OCI-LY1 (cell line): ENCODE measurements around the gene AKT1S1.

ENCODE experiments used
- H2AFZ ChIP-seq: fragments of 200-600 bp; sonication (generic), shearing (Covaris generic); 2 replicates; pipeline ENCODE4 v1.6.0; 2014; ENCODE audit warnings: antibody characterized with exemption, mild to moderate bottlenecking, low read length
- H3F3A ChIP-seq: fragments of 200-600 bp; sonication (generic), shearing (Covaris generic); 2 replicates; pipeline ENCODE4 v1.6.0; 2014; ENCODE audit warnings: mild to moderate bottlenecking, antibody characterized with exemption, low read length, moderate library complexity; ENCODE audit not compliant: insufficient read depth
- H3K27ac ChIP-seq: fragments of 200-600 bp; sonication (generic); 2 replicates; pipeline ENCODE4 v1.5.1; 2014; ENCODE audit warnings: low read length, mixed run types, mild to moderate bottlenecking, low read depth; ENCODE audit not compliant: poor library complexity, severe bottlenecking
- H3K27me3 ChIP-seq: fragments of 200-600 bp; sonication (generic); 2 replicates; pipeline ENCODE4 v1.6.0; 2014; ENCODE audit warnings: antibody characterized with exemption, mild to moderate bottlenecking, low read length, moderate library complexity; ENCODE audit not compliant: insufficient read depth
- H3K36me3 ChIP-seq: fragments of 200-600 bp; sonication (generic); 2 replicates; pipeline ENCODE4 v1.6.1; 2014; ENCODE audit warnings: mild to moderate bottlenecking, antibody characterized with exemption, low read length, moderate library complexity, mixed read lengths; ENCODE audit not compliant: insufficient read depth
- H3K4me1 ChIP-seq: fragments of 200-600 bp; sonication (generic); 2 replicates; pipeline ENCODE4 v1.5.1; 2014; ENCODE audit warnings: mild to moderate bottlenecking, low read length, moderate library complexity; ENCODE audit not compliant: insufficient read depth, severe bottlenecking
- H3K4me2 ChIP-seq: fragments of 200-600 bp; sonication (generic), shearing (Covaris generic); 2 replicates; pipeline ENCODE4 v1.6.1; 2014; ENCODE audit warnings: low read length
- H3K4me3 ChIP-seq: fragments of 200-600 bp; sonication (generic); 2 replicates; pipeline ENCODE4 v1.5.1; 2014; ENCODE audit warnings: low read length, low read depth, mild to moderate bottlenecking, mixed read lengths; ENCODE audit not compliant: poor library complexity, severe bottlenecking
- H3K79me2 ChIP-seq: fragments of 200-600 bp; shearing (Covaris generic); 2 replicates; pipeline ENCODE4 v1.6.1; 2016; ENCODE audit warnings: mixed run types, low read length, mixed read lengths; ENCODE audit not compliant: insufficient read depth
- H3K9ac ChIP-seq: fragments of 200-600 bp; sonication (generic), shearing (Covaris generic); 2 replicates; pipeline ENCODE4 v1.6.1; 2014; ENCODE audit warnings: mild to moderate bottlenecking, low read length, mixed read lengths
- H3K9me2 ChIP-seq: fragments of 200-600 bp; sonication (generic), shearing (Covaris generic); 2 replicates; pipeline ENCODE4 v1.6.1; 2014; ENCODE audit warnings: low read depth, mild to moderate bottlenecking, low read length, mixed read lengths
- H3K9me3 ChIP-seq: fragments of 200-600 bp; shearing (Covaris generic); 2 replicates; pipeline ENCODE4 v1.6.1; 2014; ENCODE audit warnings: low read length, mixed read lengths
- H4K20me1 ChIP-seq: fragments of 200-600 bp; sonication (generic), shearing (Covaris generic); 2 replicates; pipeline ENCODE4 v1.6.0; 2016; ENCODE audit warnings: mild to moderate bottlenecking, low read length; ENCODE audit not compliant: insufficient read depth
- EZH2 ChIP-seq: fragments of 200-600 bp; sonication (generic), shearing (Covaris generic); IDR thresholded peaks from 2 replicates; pipeline ENCODE4 v1.8.0; 2017; ENCODE audit warnings: borderline replicate concordance, mixed run types, mild to moderate bottlenecking, antibody characterized with exemption, low read length, moderate library complexity, mixed read lengths
- TF ChIP-seq, protein P1 (sequence below): fragments of 200-600 bp; sonication (generic), shearing (Covaris generic); IDR thresholded peaks from 2 replicates; pipeline ENCODE4 v1.5.1; 2017; ENCODE audit warnings: mild to moderate bottlenecking, antibody characterized with exemption, low read length, moderate library complexity, mixed read lengths

Gene AKT1S1

DNA sequence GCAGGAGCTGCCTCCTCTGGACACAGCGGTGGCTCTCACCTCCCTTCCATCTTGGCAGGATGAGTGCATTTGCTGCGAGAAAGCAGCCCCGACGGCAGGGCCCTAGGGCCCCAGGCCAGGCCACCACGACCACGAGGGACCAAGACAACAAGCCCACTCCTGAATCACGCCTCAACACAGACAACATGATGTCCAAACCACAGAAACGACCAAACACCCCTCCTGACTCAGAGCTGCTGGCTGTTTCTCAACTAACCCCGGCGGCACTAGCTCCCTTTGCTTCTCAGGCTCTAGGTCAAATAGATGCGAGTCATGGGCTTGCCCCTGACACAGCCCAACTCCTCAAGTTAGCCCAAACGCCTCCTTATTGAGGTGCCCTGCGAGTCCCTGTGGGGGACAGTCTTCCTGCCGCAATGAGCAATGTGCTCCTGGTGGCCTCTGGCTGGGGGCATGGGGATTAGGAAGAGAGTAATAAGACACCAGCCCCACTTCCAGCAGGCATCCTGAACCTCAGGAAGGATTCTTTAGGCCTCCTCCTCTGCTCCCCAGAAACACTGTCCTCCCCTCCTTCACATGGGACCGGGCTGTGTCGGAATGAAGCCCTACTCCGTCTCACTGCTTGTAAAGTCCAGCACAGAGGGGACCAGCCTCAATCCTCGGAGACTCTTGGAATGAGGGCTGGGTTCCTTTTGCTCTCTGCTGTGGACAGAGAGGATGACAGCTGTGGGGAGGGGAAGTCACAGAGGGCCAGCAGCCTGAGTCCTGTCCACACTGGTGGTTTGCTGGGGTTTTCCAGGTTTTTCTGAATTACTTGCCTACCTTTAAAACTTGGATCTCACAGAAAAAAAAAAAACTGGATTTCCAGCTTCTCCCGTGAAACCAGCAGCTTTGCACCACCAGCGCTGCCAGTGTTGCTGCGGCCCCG, 45.0 kb upstream of the AKT1S1 start:
- no peak for TF ChIP-seq EZH2
- TF ChIP-seq, protein P1, sequence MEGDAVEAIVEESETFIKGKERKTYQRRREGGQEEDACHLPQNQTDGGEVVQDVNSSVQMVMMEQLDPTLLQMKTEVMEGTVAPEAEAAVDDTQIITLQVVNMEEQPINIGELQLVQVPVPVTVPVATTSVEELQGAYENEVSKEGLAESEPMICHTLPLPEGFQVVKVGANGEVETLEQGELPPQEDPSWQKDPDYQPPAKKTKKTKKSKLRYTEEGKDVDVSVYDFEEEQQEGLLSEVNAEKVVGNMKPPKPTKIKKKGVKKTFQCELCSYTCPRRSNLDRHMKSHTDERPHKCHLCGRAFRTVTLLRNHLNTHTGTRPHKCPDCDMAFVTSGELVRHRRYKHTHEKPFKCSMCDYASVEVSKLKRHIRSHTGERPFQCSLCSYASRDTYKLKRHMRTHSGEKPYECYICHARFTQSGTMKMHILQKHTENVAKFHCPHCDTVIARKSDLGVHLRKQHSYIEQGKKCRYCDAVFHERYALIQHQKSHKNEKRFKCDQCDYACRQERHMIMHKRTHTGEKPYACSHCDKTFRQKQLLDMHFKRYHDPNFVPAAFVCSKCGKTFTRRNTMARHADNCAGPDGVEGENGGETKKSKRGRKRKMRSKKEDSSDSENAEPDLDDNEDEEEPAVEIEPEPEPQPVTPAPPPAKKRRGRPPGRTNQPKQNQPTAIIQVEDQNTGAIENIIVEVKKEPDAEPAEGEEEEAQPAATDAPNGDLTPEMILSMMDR, result no peak
- Histone ChIP-seq H3K4me2 (peak overlapping the region; percentile 61), H3K9me3 (no peaks in the 10 kb centered on the region), H3K4me3 (peak overlapping the region; percentile 48), H3K27ac (peak overlapping the region; percentile 99), H3K27me3 (no peaks in the 10 kb centered on the region), H3K36me3 (peaks cover 62% of the 10 kb centered on the region), H3F3A (0 out of 2 replicates have a peak, but pooled peaks cover 3% of the 10 kb centered on the region), H4K20me1 (no peaks in the 10 kb centered on the region), H3K79me2 (peaks cover 36% of the 10 kb centered on the region), H3K9ac (peak overlapping the region; percentile 59), H3K4me1 (peaks cover 96% of the 10 kb centered on the region), H3K9me2 (no peaks in the 10 kb centered on the region), H2AFZ (no peak overlapping the region)

GRCh38 chr19:49920624-49921363, 43.6 kb upstream of the AKT1S1 start:
- peak overlapping the region; percentile 59 for H3K9ac ChIP-seq

GRCh38 chr19:49918089-49918488, 40.9 kb upstream of the AKT1S1 start:
- no peak overlapping the region for H3K4me2 ChIP-seq
- no peaks in the 10 kb centered on the region for H3K9me2 ChIP-seq
- no peaks in the 10 kb centered on the region for H4K20me1 ChIP-seq
- H2AFZ ChIP-seq, result no peak overlapping the region
- no peak overlapping the region for H3K4me3 ChIP-seq
- H3K4me1 ChIP-seq, result peaks cover 72% of the 10 kb centered on the region
- H3K9me3 ChIP-seq, result no peaks in the 10 kb centered on the region
- H3K27ac ChIP-seq, result peak overlapping the region; percentile 80
- H3K27me3 ChIP-seq, result no peaks in the 10 kb centered on the region
- H3F3A ChIP-seq, result no peaks in the 10 kb centered on the region
- H3K9ac ChIP-seq, result no peak overlapping the region; the same call in 1 of the 2 replicates
- peaks cover 77% of the 10 kb centered on the region for H3K36me3 ChIP-seq
- H3K79me2 ChIP-seq, result peaks cover 28% of the 10 kb centered on the region
- no peak for TF ChIP-seq EZH2
- TF ChIP-seq, protein P1, result no peak

More at GRCh38 chr19:49920624-49921363, 43.6 kb upstream of the AKT1S1 start:
- H3K79me2 ChIP-seq, result peaks cover 33% of the 10 kb centered on the region
- 0 out of 2 replicates have a peak, but pooled peaks cover 3% of the 10 kb centered on the region for H3F3A ChIP-seq
- peak overlapping the region; percentile 99 for H3K27ac ChIP-seq
- no peak for TF ChIP-seq EZH2
- TF ChIP-seq, protein P1, result no peak
- H3K4me1 ChIP-seq, result peaks cover 88% of the 10 kb centered on the region
- peaks cover 64% of the 10 kb centered on the region for H3K36me3 ChIP-seq
- peak overlapping the region; percentile 48 for H3K4me3 ChIP-seq
- peak overlapping the region; percentile 61 for H3K4me2 ChIP-seq
- H3K9me2 ChIP-seq, result no peaks in the 10 kb centered on the region
- H2AFZ ChIP-seq, result no peak overlapping the region
- H3K9me3 ChIP-seq, result no peaks in the 10 kb centered on the region
- no peaks in the 10 kb centered on the region for H4K20me1 ChIP-seq
- H3K27me3 ChIP-seq, result no peaks in the 10 kb centered on the region
